IPS-NIHi7 (cell line): Measurements from ENCODE around the gene CHCHD3.
"Not testable (repeated sequence)": the region's sequence is repeated elsewhere in the genome, so short reads cannot be mapped to it uniquely, and the experiment has no call there.

Source experiments
- DNase-seq: peaks from one replicate; pipeline ENCODE4 v3.0.0; 2012; ENCODE audit warnings: mixed read lengths; ENCODE audit errors: extremely low spot score

The CHCHD3 gene

GRCh38 chr7:132904209-132904608, 177.7 kb downstream of the CHCHD3 start:
- DNase-seq: no peak

GRCh38 chr7:132902294-132902693, 179.6 kb downstream of the CHCHD3 start:
- DNase-seq: not testable (repeated sequence)

- peak; percentile 25 for DNase-seq
Observed at GRCh38 chr7:132901241-132901640, 180.6 kb downstream of the CHCHD3 start.

DNA sequence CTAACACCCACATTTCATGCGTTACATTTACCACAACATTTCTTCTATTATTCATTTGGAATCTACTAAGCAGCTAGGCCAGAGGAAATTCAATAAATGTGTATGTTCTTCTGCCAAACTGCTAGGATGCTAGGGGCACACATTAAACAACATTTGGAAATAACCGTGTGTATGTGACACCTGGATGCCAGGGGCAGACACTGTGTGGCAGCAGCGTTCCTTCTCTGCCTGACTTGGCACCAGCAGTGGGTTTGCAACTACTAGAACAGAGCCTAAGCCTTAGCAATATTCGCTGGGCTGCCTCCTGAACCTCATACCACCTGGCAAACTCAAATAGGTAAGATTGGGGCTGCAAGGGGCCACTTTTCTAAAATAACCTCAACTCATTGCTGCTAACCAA, 182.1 kb downstream of the CHCHD3 start:
- DNase-seq: no peak

DNA sequence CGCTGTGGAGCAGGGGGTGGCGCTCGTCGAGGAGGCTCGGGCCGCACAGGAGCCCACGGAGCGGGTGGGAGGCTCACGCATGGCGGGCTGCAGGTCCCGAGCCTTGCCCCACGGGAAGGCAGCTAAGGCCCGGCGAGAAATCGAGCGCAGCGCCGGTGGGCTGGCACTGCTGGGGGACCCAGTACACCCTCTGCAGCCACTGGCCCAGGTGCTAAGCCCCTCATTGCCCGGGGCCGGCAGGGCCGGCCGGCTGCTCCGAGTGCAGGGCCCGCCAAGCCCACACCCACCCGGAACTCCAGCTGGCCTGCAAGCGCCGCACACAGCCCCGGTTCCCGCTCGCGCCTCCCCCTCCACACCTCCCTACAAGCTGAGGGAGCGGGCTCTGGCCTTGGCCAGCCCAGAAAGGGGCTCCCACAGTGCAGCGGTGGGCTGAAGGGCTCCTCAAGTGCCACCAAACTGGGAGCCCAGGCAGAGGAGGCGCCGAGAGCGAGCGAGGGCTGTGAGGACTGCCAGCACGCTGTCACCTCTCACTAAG, 183.2 kb downstream of the CHCHD3 start:
- DNase-seq: not testable (repeated sequence)

DNA sequence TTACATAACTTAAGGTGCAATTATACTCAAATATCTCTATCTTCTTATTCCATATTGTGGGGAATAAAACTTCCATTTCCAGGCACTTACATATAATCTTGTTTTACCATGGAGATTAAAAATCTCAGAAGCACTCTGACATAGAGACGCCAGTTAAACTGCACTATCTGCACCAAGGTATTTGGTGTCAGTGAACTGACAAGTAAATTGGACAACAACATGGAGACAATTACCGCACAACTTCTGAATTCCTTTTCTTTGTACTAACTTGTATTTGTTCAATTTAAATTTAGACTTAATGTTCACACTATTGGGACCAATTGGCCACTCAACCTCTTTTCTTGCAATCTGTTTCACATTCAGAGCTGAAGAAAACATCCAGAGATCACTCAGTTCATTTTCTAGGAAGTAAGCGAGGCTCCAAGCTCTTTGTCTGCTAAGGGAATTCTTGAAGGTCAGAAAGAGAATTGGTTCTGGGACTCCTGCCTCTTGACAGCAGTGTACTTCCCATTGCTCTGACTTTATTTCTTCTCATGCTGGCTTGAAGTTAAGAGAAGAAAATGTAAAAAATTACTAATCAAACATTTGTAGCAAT, 184.7 kb downstream of the CHCHD3 start:
- DNase-seq: no peak

GRCh38 chr7:132895231-132895630, 186.7 kb downstream of the CHCHD3 start:
- no peak for DNase-seq

DNA sequence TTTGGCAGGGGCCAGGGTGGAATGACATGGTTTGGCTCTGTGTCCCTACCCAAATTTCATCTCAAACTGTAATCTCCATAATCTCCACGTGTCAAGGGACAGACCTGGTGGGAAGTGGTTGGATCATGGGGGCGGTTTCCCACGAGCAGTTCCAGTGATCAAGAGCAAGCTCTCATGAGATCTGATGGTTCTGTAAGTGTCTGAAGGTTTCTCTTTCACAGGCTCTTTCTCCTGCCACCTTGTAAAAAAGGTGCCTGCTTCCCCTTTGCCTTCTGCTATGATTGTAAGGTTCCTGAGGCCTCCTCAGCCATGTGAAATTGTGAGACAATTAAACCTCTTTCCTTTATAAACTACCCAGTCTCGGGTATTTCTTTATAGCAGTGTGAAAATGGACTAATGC, 188.3 kb downstream of the CHCHD3 start:
- DNase-seq: no peak

- DNase-seq: not testable (repeated sequence)
Observed at GRCh38 chr7:132892744-132893143, 189.1 kb downstream of the CHCHD3 start.

DNA sequence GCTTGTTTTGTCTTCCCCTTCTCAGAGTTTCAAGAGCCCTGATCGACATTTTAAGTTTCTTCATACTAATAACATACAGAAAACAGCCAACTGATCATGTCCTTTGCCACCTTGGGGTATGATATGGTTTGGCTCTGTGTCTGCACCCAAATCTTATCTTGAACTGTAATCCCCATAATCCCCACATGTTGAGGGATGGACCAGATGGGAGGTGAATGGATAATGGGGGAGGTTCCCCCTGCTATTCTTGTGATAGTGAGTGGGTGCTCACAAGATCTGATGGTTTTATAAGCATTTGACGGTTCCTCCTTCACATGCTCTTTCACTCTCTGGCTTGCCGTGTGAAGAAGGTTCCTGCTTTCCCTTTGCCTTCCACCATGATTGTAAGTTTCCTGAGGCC, 190.3 kb downstream of the CHCHD3 start:
- DNase-seq: no peak

GRCh38 chr7:132882714-132883428, 199.0 kb downstream of the CHCHD3 start:
- no peak for DNase-seq

GRCh38 chr7:132881317-132881716, 200.6 kb downstream of the CHCHD3 start:
- DNase-seq: no peak

GRCh38 chr7:132879579-132879978, 202.3 kb downstream of the CHCHD3 start:
- no peak for DNase-seq

GRCh38 chr7:132878204-132878919, 203.5 kb downstream of the CHCHD3 start:
- DNase-seq: no peak

DNA sequence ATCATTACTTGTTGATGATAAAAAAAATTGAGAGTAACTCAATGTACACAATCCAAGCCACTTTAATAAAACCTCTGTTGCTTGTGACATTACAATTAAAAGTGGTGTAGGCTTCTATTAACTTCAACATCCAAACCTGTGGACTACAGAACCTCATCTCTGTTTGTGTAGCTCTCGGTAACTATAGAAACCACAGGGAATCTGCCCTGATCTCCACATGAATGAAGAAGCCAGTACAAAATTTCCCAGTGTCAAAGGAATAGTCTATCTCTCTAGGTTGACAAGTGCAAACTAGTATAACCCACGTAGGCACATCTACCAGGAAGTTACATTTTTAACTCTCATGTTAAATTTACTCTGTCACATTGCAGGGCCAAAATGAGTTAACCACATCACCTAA, 204.3 kb downstream of the CHCHD3 start:
- no peak for DNase-seq

- no peak for DNase-seq
Observed at GRCh38 chr7:132876576-132876975, 205.3 kb downstream of the CHCHD3 start.

DNA sequence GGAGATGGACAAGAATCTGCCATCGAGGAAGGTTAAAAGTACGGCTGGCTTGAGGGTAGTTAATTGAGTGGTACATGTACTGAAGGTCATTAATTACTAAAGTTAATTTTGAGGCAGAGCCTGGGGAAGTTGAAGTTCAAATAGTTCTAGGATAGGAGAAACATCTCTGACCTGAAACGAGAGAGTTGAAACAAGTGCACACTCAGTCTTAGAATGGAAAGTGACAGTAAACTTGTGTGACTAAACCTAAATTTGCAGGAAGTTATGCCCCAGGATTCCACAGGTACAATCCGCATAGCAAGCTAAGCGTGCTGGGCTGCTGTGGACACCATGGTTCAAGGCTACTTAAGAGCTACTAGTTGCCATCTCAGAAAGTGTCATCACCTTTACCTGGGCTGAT, 209.9 kb downstream of the CHCHD3 start:
- DNase-seq: no peak

- DNase-seq: no peak
Observed at GRCh38 chr7:132871419-132871818, 210.5 kb downstream of the CHCHD3 start.

DNA sequence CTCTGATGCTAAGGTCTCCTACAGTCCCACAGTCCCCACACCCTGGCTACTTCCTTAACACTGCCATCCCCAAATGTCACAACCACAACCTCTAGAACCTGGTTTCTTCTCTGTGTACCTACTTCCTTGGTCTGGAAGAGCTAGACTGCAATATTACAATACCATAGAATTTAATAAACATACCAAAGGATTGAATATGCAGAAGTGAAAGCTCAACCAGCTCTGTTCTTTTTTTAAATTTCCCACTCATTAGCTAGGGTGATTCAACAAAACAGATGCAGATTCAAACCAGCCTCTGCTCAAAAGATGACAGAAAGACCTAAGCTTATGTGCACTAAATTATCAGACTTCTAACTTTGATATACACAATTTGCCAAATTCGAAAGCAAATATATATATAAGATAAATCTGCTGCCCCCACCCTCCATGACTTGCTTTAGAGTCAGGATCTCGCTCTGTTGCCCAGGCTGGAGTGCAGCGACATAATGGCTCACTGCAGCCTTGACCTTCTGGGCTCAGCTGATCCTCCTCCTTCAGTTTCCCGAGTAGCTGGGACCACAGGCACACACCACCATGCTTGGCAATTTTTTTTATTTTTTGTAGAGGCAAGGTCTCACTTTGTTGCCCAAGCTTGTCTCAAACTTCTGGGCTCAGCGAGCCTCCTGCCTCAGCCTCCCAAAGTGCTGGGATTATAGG, 212.6 kb downstream of the CHCHD3 start:
- no peak for DNase-seq

GRCh38 chr7:132866551-132866950, 215.3 kb downstream of the CHCHD3 start:
- DNase-seq: no peak

GRCh38 chr7:132866144-132866531, 215.8 kb downstream of the CHCHD3 start:
- no peak for DNase-seq
